ENCODE data around the gene PRDM5. TPM values are rescaled to one million over a fixed set of nuclear protein-coding genes. Genes with fewer than 3 reads are reported as not detected.

PRDM5 gene
- total RNA-seq, 1 experiment from 2014 or later, result 0.85 TPM

DNA sequence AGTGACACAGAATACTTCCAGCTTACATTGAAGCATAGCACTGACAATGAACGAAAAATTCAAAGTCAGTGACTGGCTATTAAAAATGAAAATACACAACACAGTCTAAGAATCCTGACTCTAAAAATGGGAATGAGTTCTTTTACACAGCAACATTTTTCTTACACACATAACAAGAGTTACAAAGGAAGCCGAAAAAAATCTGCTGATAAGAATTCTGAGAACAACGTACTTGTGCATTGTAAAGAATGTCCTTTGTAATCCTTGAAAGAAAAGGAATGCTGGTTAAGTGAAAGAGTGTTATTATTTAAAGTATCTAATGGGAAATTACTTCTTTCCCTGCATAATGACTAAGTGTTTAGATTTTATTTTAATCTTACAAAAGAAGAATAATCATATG, 199.4 kb downstream of the PRDM5 start:
- Histone ChIP-seq H3K9me3 (ENCODE audit: insufficient read depth, low read depth) (no peaks in the 10 kb centered on the region), H3F3A (ENCODE audit: insufficient read depth, low read depth) (no peaks in the 10 kb centered on the region), H3K79me2 (ENCODE audit: low read depth) (no peaks in the 10 kb centered on the region), H3K27me3 (ENCODE audit: insufficient read depth, low read depth) (no peaks in the 10 kb centered on the region), H3K36me3 (ENCODE audit: low read depth) (no peaks in the 10 kb centered on the region), H3K4me2 (no peak overlapping the region), H3K4me1 (replicated peaks; ENCODE audit: insufficient read depth) (no peaks in the 10 kb centered on the region), H2AFZ (no peak overlapping the region), H3K4me3 (no peak overlapping the region), H3K27ac (no peak overlapping the region), H3K9me2 (ENCODE audit: insufficient read depth) (no peaks in the 10 kb centered on the region), H4K20me1 (ENCODE audit: insufficient read depth) (no peaks in the 10 kb centered on the region)
- intact Hi-C loops (cut with micrococcal nuclease; ENCODE audit: unreplicated experiment), result no loop called here
- ChIA-PET POLR2A (ENCODE audit: unreplicated experiment) (no interaction called here), CTCF (no interaction called here)
- TF ChIP-seq, protein P1, sequence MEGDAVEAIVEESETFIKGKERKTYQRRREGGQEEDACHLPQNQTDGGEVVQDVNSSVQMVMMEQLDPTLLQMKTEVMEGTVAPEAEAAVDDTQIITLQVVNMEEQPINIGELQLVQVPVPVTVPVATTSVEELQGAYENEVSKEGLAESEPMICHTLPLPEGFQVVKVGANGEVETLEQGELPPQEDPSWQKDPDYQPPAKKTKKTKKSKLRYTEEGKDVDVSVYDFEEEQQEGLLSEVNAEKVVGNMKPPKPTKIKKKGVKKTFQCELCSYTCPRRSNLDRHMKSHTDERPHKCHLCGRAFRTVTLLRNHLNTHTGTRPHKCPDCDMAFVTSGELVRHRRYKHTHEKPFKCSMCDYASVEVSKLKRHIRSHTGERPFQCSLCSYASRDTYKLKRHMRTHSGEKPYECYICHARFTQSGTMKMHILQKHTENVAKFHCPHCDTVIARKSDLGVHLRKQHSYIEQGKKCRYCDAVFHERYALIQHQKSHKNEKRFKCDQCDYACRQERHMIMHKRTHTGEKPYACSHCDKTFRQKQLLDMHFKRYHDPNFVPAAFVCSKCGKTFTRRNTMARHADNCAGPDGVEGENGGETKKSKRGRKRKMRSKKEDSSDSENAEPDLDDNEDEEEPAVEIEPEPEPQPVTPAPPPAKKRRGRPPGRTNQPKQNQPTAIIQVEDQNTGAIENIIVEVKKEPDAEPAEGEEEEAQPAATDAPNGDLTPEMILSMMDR (conservative IDR thresholded peaks at IDR 0.05), result no peak
- TF ChIP-seq EZH2 (IDR thresholded peaks at IDR 0.05; ENCODE audit: low read depth), result no peak
- BruUV-seq (replicated peaks), result no TSS peak
- no peak for DNase-seq

- Histone ChIP-seq H3K4me1 (replicated peaks; ENCODE audit: insufficient read depth) (no peaks in the 10 kb centered on the region), H3K36me3 (ENCODE audit: low read depth) (no peaks in the 10 kb centered on the region), H3K27me3 (ENCODE audit: insufficient read depth, low read depth) (no peaks in the 10 kb centered on the region), H3K9me3 (ENCODE audit: insufficient read depth, low read depth) (no peaks in the 10 kb centered on the region), H3K4me2 (no peak overlapping the region), H3K79me2 (ENCODE audit: low read depth) (no peaks in the 10 kb centered on the region), H3K9me2 (ENCODE audit: insufficient read depth) (no peaks in the 10 kb centered on the region), H2AFZ (no peak overlapping the region), H3K4me3 (no peak overlapping the region), H4K20me1 (ENCODE audit: insufficient read depth) (no peaks in the 10 kb centered on the region), H3K27ac (no peak overlapping the region), H3F3A (ENCODE audit: insufficient read depth, low read depth) (no peaks in the 10 kb centered on the region)
- no peak for TF ChIP-seq EZH2 (IDR thresholded peaks at IDR 0.05; ENCODE audit: low read depth)
- TF ChIP-seq, protein P1 (conservative IDR thresholded peaks at IDR 0.05), result no peak
- no peak for DNase-seq
- intact Hi-C loops (cut with micrococcal nuclease; ENCODE audit: unreplicated experiment), result no loop called here
- no TSS peak for BruUV-seq (replicated peaks)
- ChIA-PET CTCF (no interaction called here), POLR2A (ENCODE audit: unreplicated experiment) (no interaction called here)
Measured at GRCh38 chr4:120722655-120723054, 199.9 kb downstream of the PRDM5 start.

GRCh38 chr4:120720354-120720934, 202.1 kb downstream of the PRDM5 start:
- Histone ChIP-seq H3K27me3 (ENCODE audit: insufficient read depth, low read depth) (no peaks in the 10 kb centered on the region), H3K79me2 (ENCODE audit: low read depth) (no peaks in the 10 kb centered on the region), H3K4me2 (no peak overlapping the region), H2AFZ (no peak overlapping the region), H3K4me1 (replicated peaks; ENCODE audit: insufficient read depth) (no peaks in the 10 kb centered on the region), H3K9me3 (ENCODE audit: insufficient read depth, low read depth) (no peaks in the 10 kb centered on the region), H3K27ac (no peak overlapping the region), H4K20me1 (ENCODE audit: insufficient read depth) (no peaks in the 10 kb centered on the region), H3K36me3 (ENCODE audit: low read depth) (no peaks in the 10 kb centered on the region), H3K9me2 (ENCODE audit: insufficient read depth) (no peaks in the 10 kb centered on the region), H3K4me3 (no peak overlapping the region), H3F3A (ENCODE audit: insufficient read depth, low read depth) (no peaks in the 10 kb centered on the region)
- DNase-seq, result no peak
- ChIA-PET CTCF (no interaction called here), POLR2A (ENCODE audit: unreplicated experiment) (no interaction called here)
- intact Hi-C loops (cut with micrococcal nuclease; ENCODE audit: unreplicated experiment), result no loop called here
- BruUV-seq (replicated peaks), result no TSS peak
- TF ChIP-seq EZH2 (IDR thresholded peaks at IDR 0.05; ENCODE audit: low read depth), result no peak
- TF ChIP-seq, protein P1 (conservative IDR thresholded peaks at IDR 0.05), result no peak
